Measurements from ENCODE around the gene TUBB3.
A peak's percentile ranks its signal among the peaks of the same experiment; 100 is the strongest.
"Not testable (repeated sequence)": the region's sequence is repeated elsewhere in the genome, so short reads cannot be mapped to it uniquely, and the experiment has no call there.

Gene TUBB3

DNA sequence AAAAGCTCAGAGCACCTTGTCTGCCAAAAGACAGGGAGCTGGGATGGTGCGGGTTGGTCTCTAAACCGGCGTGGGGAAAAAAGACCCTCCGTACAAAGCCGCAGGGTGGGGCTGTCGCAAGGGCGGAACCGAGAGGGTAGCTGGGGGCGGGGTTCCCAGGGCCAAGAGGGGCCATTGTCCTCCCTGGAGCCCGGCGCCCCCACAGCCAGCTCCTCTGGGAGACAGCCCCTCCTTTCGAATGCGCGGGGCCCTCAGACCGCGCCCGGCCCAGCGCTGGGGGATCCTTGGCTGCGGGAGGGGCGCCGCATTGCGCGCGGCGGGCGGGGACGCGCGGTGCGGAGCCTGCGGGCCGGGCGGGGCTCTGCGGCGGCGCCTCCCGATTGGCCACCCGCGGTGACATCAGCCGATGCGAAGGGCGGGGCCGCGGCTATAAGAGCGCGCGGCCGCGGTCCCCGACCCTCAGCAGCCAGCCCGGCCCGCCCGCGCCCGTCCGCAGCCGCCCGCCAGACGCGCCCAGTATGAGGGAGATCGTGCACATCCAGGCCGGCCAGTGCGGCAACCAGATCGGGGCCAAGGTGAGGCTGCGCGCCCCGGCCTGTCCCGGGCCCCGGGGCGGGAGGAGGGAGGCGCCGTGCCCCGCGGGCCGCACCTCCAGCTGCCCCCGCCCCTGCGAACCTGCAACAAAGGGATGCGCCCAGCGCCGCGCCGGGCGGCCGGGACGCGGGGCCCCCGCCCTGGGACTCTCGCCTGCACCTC lies at the start of gene TUBB3:
Gene TUBB3 (plus strand): TSS at position 459 of the 756 bp plus-strand sequence. CDS start 60 bp downstream, at position 519.
- no peak for DNase-seq (ENCODE audit: low spot score)

DNA sequence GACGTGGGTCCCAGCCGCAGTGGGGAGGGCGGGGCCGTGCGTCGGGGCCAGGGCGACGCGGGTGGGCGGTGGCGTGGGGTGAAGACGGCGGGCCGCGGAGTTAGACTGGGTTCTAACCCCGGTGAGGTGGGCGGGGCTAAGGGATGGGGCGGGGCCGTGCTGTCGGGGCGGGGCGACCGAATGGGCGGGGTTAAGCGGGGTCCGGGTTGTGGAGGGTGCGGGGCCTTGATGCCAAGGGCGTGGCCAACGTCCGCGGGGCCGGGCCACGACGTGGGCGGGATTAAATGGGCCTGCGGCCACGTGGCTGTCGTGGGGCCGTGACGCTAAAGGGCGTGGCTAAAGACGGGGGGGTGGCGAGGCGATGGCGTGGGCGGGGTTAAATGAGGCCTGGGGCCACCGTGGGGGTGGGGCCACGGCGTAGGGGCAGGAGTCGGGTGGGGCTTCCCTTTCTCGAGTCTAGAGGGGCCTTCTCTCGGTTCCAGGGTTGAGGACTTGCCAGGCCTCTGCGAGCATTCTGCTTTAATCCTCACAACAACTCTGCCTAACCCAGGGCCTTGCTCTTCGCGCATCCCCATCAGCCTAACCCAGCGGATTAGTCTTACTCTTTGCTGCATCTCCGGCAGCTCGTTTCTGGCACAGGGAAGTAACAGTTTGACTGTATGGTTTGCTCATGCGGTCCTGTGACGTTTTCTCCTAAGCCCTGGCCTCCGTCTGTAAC lies 49.0 kb upstream of the TUBB3 start:
- DNase-seq (ENCODE audit: low spot score), result peak; percentile 94

DNA sequence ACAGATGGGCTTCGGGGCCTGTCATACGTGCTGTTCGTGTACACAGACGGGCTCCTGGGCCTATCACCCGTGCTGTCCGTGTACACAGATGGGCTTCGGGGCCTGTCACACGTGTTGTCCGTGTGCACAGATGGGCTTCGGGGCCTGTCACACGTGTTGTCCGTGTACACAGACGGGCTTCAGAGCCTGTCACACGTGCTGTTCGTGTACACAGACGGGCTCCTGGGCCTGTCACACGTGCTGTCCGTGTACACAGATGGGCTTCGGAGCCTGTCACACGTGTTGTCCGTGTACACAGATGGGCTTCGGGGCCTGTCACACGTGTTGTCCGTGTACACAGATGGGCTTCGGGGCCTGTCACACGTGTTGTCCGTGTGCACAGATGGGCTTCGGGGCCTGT lies 44.0 kb upstream of the TUBB3 start:
- not testable (repeated sequence) for DNase-seq (ENCODE audit: low spot score)

- DNase-seq (ENCODE audit: low spot score), result no peak
Observed at GRCh38 chr16:89880477-89881367, 42.4 kb upstream of the TUBB3 start.

GRCh38 chr16:89881368-89881730 lies 41.8 kb upstream of the TUBB3 start:
- DNase-seq (ENCODE audit: low spot score), result no peak

DNA sequence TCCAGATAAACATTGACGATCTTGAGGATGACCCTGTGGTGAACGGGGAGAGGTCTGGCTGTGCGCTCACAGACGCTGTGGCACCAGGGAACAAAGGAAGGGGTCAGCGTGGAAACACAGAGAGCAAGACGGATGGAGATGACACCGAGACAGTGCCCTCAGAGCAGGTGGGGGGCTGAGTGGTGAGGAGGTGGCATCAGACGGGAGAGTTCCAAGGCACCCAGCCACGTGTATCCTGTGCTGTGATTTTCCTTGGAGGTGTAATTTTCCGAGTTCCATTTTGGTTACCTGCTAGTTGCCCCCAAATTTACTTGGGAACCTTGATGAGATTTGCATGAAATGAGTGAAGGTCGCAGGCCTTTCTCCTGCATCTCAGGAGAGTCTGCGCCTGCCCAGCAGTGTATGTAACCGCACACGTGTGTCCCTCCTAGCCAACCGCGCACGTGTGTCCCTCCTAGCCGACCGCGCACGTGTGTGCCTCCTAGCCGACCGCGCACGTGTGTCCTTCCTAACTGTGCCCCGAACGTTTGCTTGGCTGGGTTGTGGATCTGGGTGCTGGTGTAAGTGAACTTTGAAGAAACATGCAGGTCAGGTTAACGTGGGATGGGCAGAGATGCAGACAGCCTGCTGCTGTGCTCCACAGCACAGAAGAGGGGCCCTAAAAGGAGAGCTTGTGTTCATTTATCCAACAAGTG lies 39.6 kb upstream of the TUBB3 start:
- no peak for DNase-seq (ENCODE audit: low spot score)

DNA sequence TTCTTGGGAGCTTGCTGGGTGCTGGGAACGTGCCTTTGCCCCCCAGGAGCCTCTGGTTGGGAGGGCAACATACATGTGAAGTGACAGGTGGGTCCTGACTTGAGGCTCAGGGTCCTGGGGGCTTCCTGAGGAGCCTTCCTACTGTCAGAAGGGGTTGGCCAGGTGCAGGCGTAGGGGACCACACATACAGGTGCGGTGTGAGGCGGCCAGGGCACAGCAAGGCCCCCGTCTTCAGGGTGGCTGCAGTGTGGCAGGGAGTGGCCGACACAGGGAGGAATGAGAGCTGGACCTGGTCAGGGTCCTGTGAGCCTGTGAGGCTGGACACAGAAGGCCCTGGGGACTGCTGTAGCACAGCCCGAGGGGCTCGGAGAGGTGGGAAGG lies 39.1 kb upstream of the TUBB3 start:
- no peak for DNase-seq (ENCODE audit: low spot score)

DNA sequence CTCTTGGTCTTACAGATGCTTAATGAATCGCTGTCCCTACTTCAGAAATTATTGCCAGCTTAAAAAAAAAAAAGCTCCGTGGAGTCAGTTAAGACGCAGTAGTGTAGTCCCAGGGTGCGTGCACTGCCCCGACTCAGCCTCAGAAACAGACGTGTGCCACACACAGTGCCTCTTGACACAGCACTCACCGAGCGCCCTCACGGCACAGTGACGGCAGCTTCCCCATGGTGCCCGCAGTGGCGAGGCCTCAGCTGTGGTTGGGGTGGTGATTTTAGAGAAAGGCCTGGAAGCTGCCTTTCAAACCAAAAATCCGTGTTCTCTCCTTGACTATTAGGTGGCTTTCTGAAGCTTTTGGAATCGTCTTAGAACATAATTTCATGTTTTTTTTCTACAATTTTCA lies 35.9 kb upstream of the TUBB3 start:
- DNase-seq (ENCODE audit: low spot score), result no peak

- DNase-seq (ENCODE audit: low spot score), result no peak
Observed at GRCh38 chr16:89890200-89890599, 32.9 kb upstream of the TUBB3 start.

GRCh38 chr16:89890886-89891657 lies 32.1 kb upstream of the TUBB3 start:
- no peak for DNase-seq (ENCODE audit: low spot score)

DNA sequence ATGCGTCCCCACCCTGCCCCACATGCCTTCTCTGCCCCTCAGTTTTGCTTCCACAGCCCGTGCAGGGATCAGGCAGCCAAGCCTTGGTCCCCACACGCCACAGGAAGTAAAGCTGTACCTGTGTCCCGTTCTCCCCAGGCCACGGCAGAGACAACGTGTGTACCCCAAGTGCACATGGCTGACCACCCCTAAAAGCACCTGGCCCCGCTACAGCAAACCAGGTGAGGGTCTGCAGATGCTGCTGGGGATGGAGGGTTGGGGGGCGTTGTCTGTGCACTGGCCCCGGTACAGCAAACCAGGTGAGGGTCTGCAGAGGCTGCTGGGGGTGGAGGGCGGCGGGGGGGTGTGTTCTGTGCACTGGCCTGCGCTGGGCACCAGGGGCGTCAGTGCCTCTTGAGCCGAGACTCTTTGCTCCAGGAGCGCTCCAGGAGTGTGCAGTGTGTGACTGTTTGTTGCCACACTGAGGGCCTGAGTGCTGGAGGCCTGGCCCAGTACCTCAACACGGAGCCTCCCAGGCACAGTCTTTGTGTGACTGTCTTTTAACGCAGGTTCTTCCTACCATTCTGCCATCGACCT lies 31.0 kb upstream of the TUBB3 start:
- no peak for DNase-seq (ENCODE audit: low spot score)

- no peak for DNase-seq (ENCODE audit: low spot score)
Observed at GRCh38 chr16:89892635-89893034, 30.5 kb upstream of the TUBB3 start.

- DNase-seq (ENCODE audit: low spot score), result no peak
Observed at GRCh38 chr16:89893642-89894548, 29.2 kb upstream of the TUBB3 start.

- no peak for DNase-seq (ENCODE audit: low spot score)
Observed at GRCh38 chr16:89895482-89896250, 27.5 kb upstream of the TUBB3 start.

GRCh38 chr16:89897204-89897603 lies 25.9 kb upstream of the TUBB3 start:
- no peak for DNase-seq (ENCODE audit: low spot score)

- DNase-seq (ENCODE audit: low spot score), result no peak
Observed at GRCh38 chr16:89898201-89898967, 24.8 kb upstream of the TUBB3 start.

- DNase-seq (ENCODE audit: low spot score), result no peak
Observed at GRCh38 chr16:89899879-89900481, 23.2 kb upstream of the TUBB3 start.

GRCh38 chr16:89900885-89901284 lies 22.3 kb upstream of the TUBB3 start:
- DNase-seq (ENCODE audit: low spot score), result no peak
